Endothelial cell of umbilical vein (primary cell): ENCODE results near the gene PARP8. TPM values are rescaled to one million over a fixed set of nuclear protein-coding genes. Genes with fewer than 3 reads are reported as not detected.

Experiments used
- BruUV-seq: library from RNA; stranded (reverse); fragments of 400-500 nt; replicated peaks from 2 replicates; lab custom pipeline; 2021; lab: Mats Ljungman, UMichigan
- CTCF ChIA-PET: fragments of 300-600, 350-600 bp; sonication (Branson Sonifier 250); formaldehyde crosslinking; loops from one replicate; lab custom pipeline; 2021; ENCODE audit warnings: antibody characterized with exemption, inconsistent platforms; lab: Charles Lee
- POLR2A ChIA-PET: fragments of 300-600, 350-600 bp; sonication (Branson Sonifier 250); formaldehyde crosslinking; loops from one replicate; lab custom pipeline; 2021; ENCODE audit warnings: antibody characterized with exemption, inconsistent platforms; lab: Charles Lee
- DNase-seq: peaks from one replicate; pipeline ENCODE4 v3.0.0-alpha.2; 2011; ENCODE audit warnings: low read depth, low spot score
- FAIRE-seq: peaks from 2 replicates; lab custom pipeline; 2011; peaks lifted over from hg19 to GRCh38; lab: Jason Lieb, UNC
- H2AFZ ChIP-seq: 2 replicates; pipeline ENCODE4 v1.6.0; 2012; ENCODE audit warnings: low read depth, low read length, control low read depth, inconsistent platforms
- H3K27ac ChIP-seq: 2 replicates; pipeline ENCODE4 v1.5.1; 2011; ENCODE audit warnings: low read depth, mild to moderate bottlenecking, control low read depth, low read length, moderate library complexity; ENCODE audit not compliant: insufficient read depth
- H3K27me3 ChIP-seq, 2 experiments: 2 replicates each; pipeline versions ENCODE4 v1.6.0 to v1.6.1; 2011; ENCODE audit warnings: low read length in 2 of 2, mixed read lengths in 1 of 2; ENCODE audit not compliant: control insufficient read depth in 2 of 2, insufficient read depth in 2 of 2
- H3K36me3 ChIP-seq, 2 experiments: 2 replicates in 1 of 2; 3 replicates in 1 of 2; pipeline ENCODE4 v1.5.1; 2011; ENCODE audit warnings: low read length in 2 of 2, mild to moderate bottlenecking in 1 of 2, moderate library complexity in 1 of 2; ENCODE audit not compliant: control insufficient read depth in 2 of 2, insufficient read depth in 2 of 2; ENCODE audit errors: extremely low read depth in 1 of 2
- H3K4me1 ChIP-seq: 3 replicates; pipeline ENCODE4 v1.5.1; 2011; ENCODE audit warnings: mild to moderate bottlenecking, low read length; ENCODE audit not compliant: control insufficient read depth, insufficient read depth; ENCODE audit errors: extremely low read depth
- H3K4me2 ChIP-seq: 2 replicates; pipeline ENCODE4 v1.6.1; 2011; ENCODE audit warnings: low read length, control low read depth, mixed read lengths; ENCODE audit not compliant: insufficient read depth
- H3K4me3 ChIP-seq, 3 experiments: fragments of 200-600 bp in 1 of 3; sonication (generic), shearing (Covaris generic) in 1 of 3; replicated peaks in 1 of 3; 2 replicates each; pipeline ENCODE4 v1.5.1; 2011 to 2016; ENCODE audit warnings: control low read depth in 3 of 3, low read length in 3 of 3, mild to moderate bottlenecking in 2 of 3, inconsistent platforms in 1 of 3, low read depth in 1 of 3, moderate library complexity in 1 of 3; ENCODE audit not compliant: insufficient read depth in 1 of 3
- H3K79me2 ChIP-seq: 2 replicates; pipeline ENCODE4 v1.6.0; 2012; ENCODE audit warnings: low read length, inconsistent platforms; ENCODE audit not compliant: control insufficient read depth, insufficient read depth
- H3K9ac ChIP-seq: replicated peaks from 2 replicates; pipeline ENCODE3; 2011; ENCODE audit warnings: low read length, control low read depth; ENCODE audit not compliant: insufficient read depth; ENCODE audit errors: extremely low read depth
- H3K9me1 ChIP-seq: replicated peaks from 3 replicates; pipeline ENCODE4 v1.6.0; 2011; ENCODE audit warnings: mild to moderate bottlenecking, low read length; ENCODE audit not compliant: control insufficient read depth, insufficient read depth; ENCODE audit errors: extremely low read depth
- H3K9me3 ChIP-seq: replicated peaks from 2 replicates; pipeline ENCODE4 v1.5.1; 2012; ENCODE audit warnings: low read length, inconsistent platforms; ENCODE audit not compliant: control insufficient read depth, insufficient read depth
- H4K20me1 ChIP-seq: replicated peaks from 2 replicates; pipeline ENCODE3; 2011; ENCODE audit warnings: mild to moderate bottlenecking, low read length; ENCODE audit not compliant: control insufficient read depth, insufficient read depth; ENCODE audit errors: extremely low read depth
- EZH2 ChIP-seq: IDR thresholded peaks from 2 replicates; pipeline ENCODE4 v1.6.1; 2012; ENCODE audit warnings: borderline replicate concordance, low read depth, mild to moderate bottlenecking, moderate library complexity, low read length, inconsistent platforms; ENCODE audit not compliant: severe bottlenecking
- FOS ChIP-seq: IDR thresholded peaks from 2 replicates; pipeline ENCODE4 v1.6.1; 2011; ENCODE audit warnings: mild to moderate bottlenecking, low read length, moderate library complexity, borderline replicate concordance; ENCODE audit not compliant: insufficient read depth
- GATA2 ChIP-seq: IDR thresholded peaks from 2 replicates; pipeline ENCODE4 v1.7.0; 2011; ENCODE audit warnings: low read depth, mild to moderate bottlenecking, moderate library complexity, mixed read lengths, low read length; ENCODE audit not compliant: insufficient read length, insufficient read depth
- JUN ChIP-seq: IDR thresholded peaks from 2 replicates; pipeline ENCODE4 v1.6.1; 2011; ENCODE audit warnings: borderline replicate concordance, low read depth; ENCODE audit not compliant: insufficient read length, insufficient read depth
- MYC ChIP-seq: IDR thresholded peaks from one replicate; pipeline ENCODE4 v1.6.1; 2011; ENCODE audit warnings: mild to moderate bottlenecking, low read depth, low read length
- POLR2A ChIP-seq: IDR thresholded peaks from 2 replicates; pipeline ENCODE4 v1.6.1; 2012; ENCODE audit warnings: low read depth, mild to moderate bottlenecking, control low read depth, low read length
- POLR2AphosphoS5 ChIP-seq: IDR thresholded peaks from 2 replicates; pipeline ENCODE4 v1.6.1; 2012; ENCODE audit warnings: low read depth, mild to moderate bottlenecking, control low read depth, low read length, moderate library complexity; ENCODE audit not compliant: insufficient read depth
- dilution Hi-C: fragments of 300-500 bp; cut with MboI; formaldehyde crosslinking; loops from one replicate; pipeline ENCODE4 v1.15.0; 2019; ENCODE audit warnings: low sequenced_read_pairs; ENCODE audit not compliant: extremely low pct_ligation_motif_present
- intact Hi-C: fragments of 100-400 bp; cut with micrococcal nuclease; formaldehyde crosslinking; loops from one replicate; pipeline ENCODE4 v1.10.0; 2022
- polyA plus RNA-seq, 4 experiments: library from polyadenylated mRNA; depleted of rRNA in 3 of 4; stranded (reverse) in 3 of 4; unstranded in 1 of 4; fragments of >200 nt; gene quantifications; 2 replicates each; pipeline versions ENCODE4 v1.2.1 to v1.2.3, GENCODE V29; 2011 to 2012; ENCODE audit warnings: missing spikeins in 1 of 4
- total RNA-seq: library from RNA; stranded (reverse); gene quantifications from 2 replicates; pipeline ENCODE4 v1.2.3, GENCODE V29; 2021
- TF ChIP-seq, protein P1 (sequence below), 2 donors: IDR thresholded peaks; 1 replicate in 1 of 2; 2 replicates in 1 of 2; pipeline ENCODE4 v1.5.1; 2011; ENCODE audit warnings: low read length in 2 of 2, mild to moderate bottlenecking in 2 of 2, moderate library complexity in 2 of 2, control low read depth in 1 of 2, inconsistent platforms in 1 of 2, low read depth in 1 of 2; ENCODE audit not compliant: insufficient read depth in 1 of 2; ENCODE audit errors: extremely low read depth in 1 of 2
- TF ChIP-seq, protein P2 (sequence below): IDR thresholded peaks from 2 replicates; pipeline ENCODE4 v1.6.1; 2011; ENCODE audit not compliant: insufficient read depth, insufficient read length

The PARP8 gene
- total and polyA plus RNA-seq, 2 donors (not counting 3 experiments of a cell fraction or from before 2014, with no cell fraction given), result 0.03 to 0.60 TPM

DNA sequence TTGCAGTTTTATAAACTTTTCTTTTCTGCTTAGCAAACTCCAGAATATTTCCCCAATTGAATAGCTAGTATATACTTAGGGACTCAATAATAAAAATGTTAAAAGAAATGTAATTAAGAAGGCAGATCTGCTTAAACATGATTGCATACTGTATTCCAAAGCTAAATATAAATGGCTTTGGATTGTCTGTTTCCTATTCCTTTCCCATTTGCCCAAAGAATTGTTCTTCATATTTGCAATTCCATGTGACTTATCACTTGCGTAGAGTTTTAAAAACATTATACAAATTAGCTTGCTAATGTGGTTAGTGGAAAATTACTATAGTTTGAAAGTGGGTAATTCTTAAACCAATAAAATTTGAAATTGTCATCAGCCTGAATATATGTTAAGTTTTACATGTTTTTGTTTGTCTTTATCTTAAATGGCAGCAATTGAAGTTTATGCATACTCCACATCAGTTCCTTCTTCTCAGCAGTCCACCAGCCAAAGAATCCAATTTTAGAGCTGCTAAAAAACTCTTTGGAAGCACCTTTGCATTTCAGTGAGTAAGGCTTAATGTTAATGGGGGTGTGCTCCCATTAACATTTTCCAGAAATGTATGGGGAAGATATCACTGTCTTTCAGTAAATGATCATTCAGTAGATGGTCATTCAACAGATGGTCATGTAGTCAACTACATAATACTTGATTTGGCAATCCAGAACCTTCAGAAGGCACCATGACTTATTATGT, 161.2 kb downstream of the PARP8 start:
- dilution Hi-C loops (no loop called here), intact Hi-C loops (no loop called here)
- BruUV-seq, result no TSS peak
- no peak overlapping the region for H3K9ac ChIP-seq
- ChIA-PET CTCF (no interaction called here), POLR2A (no interaction called here)
- FAIRE-seq (no peak), DNase-seq (no peak)
- no peaks in the 10 kb centered on the region for H3K4me1 ChIP-seq
- H3K9me1 ChIP-seq, result no peaks in the 10 kb centered on the region
- H3K27ac ChIP-seq, result no peak overlapping the region
- H3K4me3 ChIP-seq, result no peak overlapping the region
- H2AFZ ChIP-seq, result no peak overlapping the region
- H3K9me3 ChIP-seq, result no peaks in the 10 kb centered on the region
- no peaks in the 10 kb centered on the region for H3K79me2 ChIP-seq
- no peaks in the 10 kb centered on the region for H4K20me1 ChIP-seq
- H3K4me2 ChIP-seq, result no peak overlapping the region
- TF ChIP-seq, protein P1, sequence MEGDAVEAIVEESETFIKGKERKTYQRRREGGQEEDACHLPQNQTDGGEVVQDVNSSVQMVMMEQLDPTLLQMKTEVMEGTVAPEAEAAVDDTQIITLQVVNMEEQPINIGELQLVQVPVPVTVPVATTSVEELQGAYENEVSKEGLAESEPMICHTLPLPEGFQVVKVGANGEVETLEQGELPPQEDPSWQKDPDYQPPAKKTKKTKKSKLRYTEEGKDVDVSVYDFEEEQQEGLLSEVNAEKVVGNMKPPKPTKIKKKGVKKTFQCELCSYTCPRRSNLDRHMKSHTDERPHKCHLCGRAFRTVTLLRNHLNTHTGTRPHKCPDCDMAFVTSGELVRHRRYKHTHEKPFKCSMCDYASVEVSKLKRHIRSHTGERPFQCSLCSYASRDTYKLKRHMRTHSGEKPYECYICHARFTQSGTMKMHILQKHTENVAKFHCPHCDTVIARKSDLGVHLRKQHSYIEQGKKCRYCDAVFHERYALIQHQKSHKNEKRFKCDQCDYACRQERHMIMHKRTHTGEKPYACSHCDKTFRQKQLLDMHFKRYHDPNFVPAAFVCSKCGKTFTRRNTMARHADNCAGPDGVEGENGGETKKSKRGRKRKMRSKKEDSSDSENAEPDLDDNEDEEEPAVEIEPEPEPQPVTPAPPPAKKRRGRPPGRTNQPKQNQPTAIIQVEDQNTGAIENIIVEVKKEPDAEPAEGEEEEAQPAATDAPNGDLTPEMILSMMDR (IDR thresholded peaks at IDR 0.05; ENCODE audit: extremely low read depth in 1 of 2, insufficient read depth in 1 of 2, low read depth in 1 of 2, low read length in 2 of 2), result no peak
- TF ChIP-seq GATA2 (no peak), POLR2AphosphoS5 (no peak), EZH2 (no peak), JUN (no peak), FOS (no peak), MYC (no peak), POLR2A (no peak)
- TF ChIP-seq, protein P2, sequence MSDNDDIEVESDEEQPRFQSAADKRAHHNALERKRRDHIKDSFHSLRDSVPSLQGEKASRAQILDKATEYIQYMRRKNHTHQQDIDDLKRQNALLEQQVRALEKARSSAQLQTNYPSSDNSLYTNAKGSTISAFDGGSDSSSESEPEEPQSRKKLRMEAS, result no peak
- no peaks in the 10 kb centered on the region for H3K36me3 ChIP-seq
- no peaks in the 10 kb centered on the region for H3K27me3 ChIP-seq
